Lung microvascular endothelial cell (primary cell): ENCODE results near the gene DOCK9. TPM values are rescaled to one million over a fixed set of nuclear protein-coding genes. Genes with fewer than 3 reads are reported as not detected.
"Not testable (repeated sequence)": the region's sequence is repeated elsewhere in the genome, so short reads cannot be mapped to it uniquely, and the experiment has no call there.

ENCODE experiments used
- DNase-seq, 2 donors: peaks; one replicate each; pipeline versions ENCODE4 v3.0.0 to v3.0.0-alpha.2; 2010; ENCODE audit warnings: low read depth in 2 of 2
- total RNA-seq: library from RNA; depleted of rRNA; stranded (reverse); fragments of >200 nt; gene quantifications from 2 replicates; pipeline ENCODE4 v1.2.1, GENCODE V29; 2014

The DOCK9 gene
- total RNA-seq, 1 donor from 2014 or later, result 480 TPM

GRCh38 chr13:98921015-98921580 lies 56.8 kb downstream of the DOCK9 start:
- no peak for DNase-seq

- DNase-seq, result no peak
Measured at GRCh38 chr13:98919566-98919965, 58.3 kb downstream of the DOCK9 start.

GRCh38 chr13:98918771-98919170 lies 59.1 kb downstream of the DOCK9 start:
- peak; percentile 63 to 71 for DNase-seq

GRCh38 chr13:98917116-98917515 lies 60.7 kb downstream of the DOCK9 start:
- no peak for DNase-seq

GRCh38 chr13:98916403-98916802 lies 61.5 kb downstream of the DOCK9 start:
- no peak for DNase-seq

GRCh38 chr13:98915981-98916380 lies 61.9 kb downstream of the DOCK9 start:
- DNase-seq, result no peak

GRCh38 chr13:98915563-98915962 lies 62.3 kb downstream of the DOCK9 start:
- no peak for DNase-seq

- peak in 1 of 2 donors; percentile 40 for DNase-seq
Measured at GRCh38 chr13:98913741-98914140, 64.1 kb downstream of the DOCK9 start.

- DNase-seq, result no peak
Measured at GRCh38 chr13:98912846-98913245, 65.0 kb downstream of the DOCK9 start.

- peak; percentile 97 for DNase-seq
Measured at GRCh38 chr13:98910501-98910951, 67.3 kb downstream of the DOCK9 start.

GRCh38 chr13:98909016-98909415 lies 68.8 kb downstream of the DOCK9 start:
- DNase-seq, result peak in 1 of 2 donors; percentile 88

GRCh38 chr13:98906746-98907502 lies 70.9 kb downstream of the DOCK9 start:
- DNase-seq, result no peak

- DNase-seq, result no peak
Measured at GRCh38 chr13:98905199-98905598, 72.7 kb downstream of the DOCK9 start.

- no peak for DNase-seq
Measured at GRCh38 chr13:98900442-98900841, 77.4 kb downstream of the DOCK9 start.

GRCh38 chr13:98897706-98898105 lies 80.2 kb downstream of the DOCK9 start:
- DNase-seq, result no peak

GRCh38 chr13:98896868-98897144 lies 81.1 kb downstream of the DOCK9 start:
- no peak for DNase-seq

GRCh38 chr13:98896083-98896867 lies 81.6 kb downstream of the DOCK9 start:
- no peak for DNase-seq

- not testable (repeated sequence) for DNase-seq
Measured at GRCh38 chr13:98894814-98895213, 83.0 kb downstream of the DOCK9 start.

GRCh38 chr13:98893371-98893770 lies 84.5 kb downstream of the DOCK9 start:
- DNase-seq, result no peak

- DNase-seq, result no peak
Measured at GRCh38 chr13:98892821-98893220, 85.0 kb downstream of the DOCK9 start.

GRCh38 chr13:98892077-98892476 lies 85.8 kb downstream of the DOCK9 start:
- peak in 1 of 2 donors; percentile 82 for DNase-seq

- peak in 1 of 2 donors; percentile 59 for DNase-seq
Measured at GRCh38 chr13:98890925-98891324, 86.9 kb downstream of the DOCK9 start.

- DNase-seq, result peak; percentile 67 to 90
Measured at GRCh38 chr13:98890186-98890585, 87.7 kb downstream of the DOCK9 start.
